K562 (cell line): ENCODE measurements around the gene PTK7. TPM values are rescaled to one million over a fixed set of nuclear protein-coding genes. Genes with fewer than 3 reads are reported as not detected.
A peak's percentile ranks its signal among the peaks of the same experiment; 100 is the strongest.

Source experiments
- ATAC-seq: fragments of 200-7000 bp; cut with Tn5 transposase; 3 replicates; pipeline ENCODE4 v1.9.1; 2020; ENCODE audit warnings: moderate library complexity
- BruUV-seq: library from RNA; stranded (reverse); fragments of 400-500 nt; replicated peaks from 2 replicates; lab custom pipeline; 2021; lab: Mats Ljungman, UMichigan
- CTCF ChIA-PET: fragments of 300-600 bp; formaldehyde crosslinking; extraction: SDS; loops from one replicate; lab custom pipeline; 2021; ENCODE audit warnings: low intra/inter-chr PET ratio; lab: Yijun Ruan, JAX
- POLR2A ChIA-PET: fragments of 300-600, 350-650 bp; sonication (Branson Sonifier 250); formaldehyde crosslinking; extraction: SDS; loops from one replicate; lab custom pipeline; 2021; ENCODE audit warnings: antibody characterized with exemption, inconsistent platforms; lab: Yijun Ruan, JAX
- DNase-seq, 4 experiments: peaks; one replicate each; pipeline versions ENCODE4 v3.0.0 to v3.0.0-alpha.2; 2011 to 2018; ENCODE audit warnings: low spot score in 3 of 4, mixed read lengths in 3 of 4; ENCODE audit errors: extremely low read depth in 1 of 4
- FAIRE-seq: peaks from 2 replicates; lab custom pipeline; 2011; peaks lifted over from hg19 to GRCh38; lab: Jason Lieb, UNC
- H2AFZ ChIP-seq: 2 replicates; pipeline ENCODE4 v1.6.0; 2011; ENCODE audit warnings: low read depth, low read length, control low read depth, inconsistent platforms
- H3K27ac ChIP-seq: fragments of 200-600 bp; 3 replicates; pipeline ENCODE4 v1.8.0; 2011; ENCODE audit warnings: low read depth, mild to moderate bottlenecking, control low read depth, inconsistent platforms, low read length, moderate library complexity, mixed read lengths; ENCODE audit errors: extremely low read depth
- H3K27me3 ChIP-seq, 2 experiments: fragments of 300-600 bp in 1 of 2; 2 replicates in 1 of 2; 3 replicates in 1 of 2; pipeline versions ENCODE4 v1.6.0 to v1.8.0; 2011; ENCODE audit warnings: inconsistent platforms in 2 of 2, low read length in 2 of 2, mild to moderate bottlenecking in 1 of 2, mixed read lengths in 1 of 2, moderate library complexity in 1 of 2; ENCODE audit not compliant: control insufficient read depth in 2 of 2, insufficient read depth in 2 of 2
- H3K36me3 ChIP-seq: fragments of 300-600 bp; 3 replicates; pipeline ENCODE4 v1.8.0; 2011; ENCODE audit warnings: mild to moderate bottlenecking, low read length, inconsistent platforms; ENCODE audit not compliant: control insufficient read depth, insufficient read depth
- H3K4me1 ChIP-seq, 2 experiments: fragments of 200-600 bp in 1 of 2; replicated peaks in 1 of 2; 2 replicates in 1 of 2; 3 replicates in 1 of 2; pipeline versions ENCODE4 v1.5.1 to v1.8.0; 2011; ENCODE audit warnings: inconsistent platforms in 2 of 2, low read length in 2 of 2, mild to moderate bottlenecking in 1 of 2, mixed read lengths in 1 of 2, moderate library complexity in 1 of 2; ENCODE audit not compliant: control insufficient read depth in 2 of 2, insufficient read depth in 2 of 2
- H3K4me2 ChIP-seq: 2 replicates; pipeline ENCODE4 v1.6.1; 2011; ENCODE audit warnings: low read length, control low read depth, inconsistent platforms, mixed read lengths; ENCODE audit not compliant: insufficient read depth
- H3K4me3 ChIP-seq: fragments of 200-600 bp; sonication (generic), shearing (Covaris generic); 2 replicates; pipeline ENCODE4 v1.5.1; 2016; ENCODE audit warnings: control low read depth, inconsistent platforms
- H3K79me2 ChIP-seq: fragments of 200-600 bp; 3 replicates; pipeline ENCODE4 v1.8.0; 2011; ENCODE audit warnings: low read length, inconsistent platforms; ENCODE audit not compliant: control insufficient read depth, insufficient read depth
- H3K9ac ChIP-seq, 2 experiments: 2 replicates each; pipeline versions ENCODE4 v1.6.0 to v1.6.1; 2011; ENCODE audit warnings: low read depth in 2 of 2, low read length in 2 of 2, control low read depth in 1 of 2, inconsistent platforms in 1 of 2, mild to moderate bottlenecking in 1 of 2, mixed read lengths in 1 of 2; ENCODE audit not compliant: insufficient read depth in 1 of 2
- H3K9me1 ChIP-seq: one replicate; pipeline ENCODE4 v1.6.0; 2011; ENCODE audit warnings: inconsistent platforms, mild to moderate bottlenecking, low read length, moderate library complexity; ENCODE audit not compliant: control insufficient read depth, insufficient read depth
- H3K9me3 ChIP-seq: replicated peaks from 2 replicates; pipeline ENCODE4 v1.5.1; 2011; ENCODE audit warnings: low read depth, low read length, inconsistent platforms; ENCODE audit not compliant: control insufficient read depth, insufficient read depth
- H4K20me1 ChIP-seq: replicated peaks from 2 replicates; pipeline ENCODE4 v1.6.1; 2011; ENCODE audit warnings: low read length, inconsistent platforms, mixed read lengths; ENCODE audit not compliant: control insufficient read depth, insufficient read depth
- CTBP1 ChIP-seq: fragments of 450-650 bp; IDR thresholded peaks from 2 replicates; pipeline ENCODE4 v1.6.1; 2016; ENCODE audit warnings: borderline replicate concordance
- EP300 ChIP-seq: IDR thresholded peaks from 2 replicates; pipeline ENCODE4 v1.6.1; 2012; ENCODE audit warnings: low read length, improper control_type of control experiment
- MTA3 ChIP-seq: fragments of 450-650 bp; formaldehyde crosslinking; IDR thresholded peaks from 2 replicates; pipeline ENCODE4 v1.6.1; 2017; ENCODE audit warnings: mild to moderate bottlenecking, borderline replicate concordance
- MYNN ChIP-seq, 2 experiments: sonication (generic); formaldehyde crosslinking in 1 of 2; IDR thresholded peaks; 2 replicates each; pipeline versions ENCODE4 v1.5.0 to v1.6.1; 2016 to 2020; ENCODE audit warnings: antibody characterized with exemption in 1 of 2, missing genetic modification reagents in 1 of 2
- RAD21 ChIP-seq, 2 experiments: fragments of 250-450 bp in 1 of 2; fragments of 450-650 bp in 1 of 2; sonication (Bioruptor Pico) in 1 of 2; formaldehyde crosslinking in 1 of 2; IDR thresholded peaks in 1 of 2; conservative IDR thresholded peaks in 1 of 2; 2 replicates each; pipeline versions ENCODE4 v1.4.0 to v1.8.0; 2020 to 2022; ENCODE audit warnings: mild to moderate bottlenecking in 2 of 2, moderate library complexity in 1 of 2
- TEAD4 ChIP-seq, 2 experiments: sonication (generic) in 1 of 2; formaldehyde crosslinking in 1 of 2; IDR thresholded peaks; 2 replicates each; pipeline versions ENCODE4 v1.6.1 to v1.8.0; 2012 to 2022; ENCODE audit warnings: borderline replicate concordance in 1 of 2, inconsistent platforms in 1 of 2, low read length in 1 of 2, mild to moderate bottlenecking in 1 of 2, missing genetic modification reagents in 1 of 2
- ZNF583 ChIP-seq: fragments of 250-450 bp; sonication (Bioruptor Pico); IDR thresholded peaks from 2 replicates; pipeline ENCODE4 v1.4.0; 2020
- WGBS: fragments of 100-300 bp; shearing (Covaris generic); methylation state at CpG from one replicate; pipeline ENCODE4 v1.1.6; 2016; ENCODE audit warnings: low coverage, mixed read lengths; ENCODE audit not compliant: insufficient coverage; ENCODE audit errors: missing lambda C conversion rate; 5-methylcytosine and 5-hydroxymethylcytosine counted together
- in situ Hi-C: fragments of 300-500 bp; cut with MboI; formaldehyde crosslinking; loops from 4 replicates; pipeline ENCODE4 v1.15.0; 2018; ENCODE audit warnings: inconsistent platforms, mixed read lengths
- intact Hi-C: fragments of 100-400 bp; cut with micrococcal nuclease; formaldehyde crosslinking; loops from 2 replicates; pipeline ENCODE4 v1.14.2; 2022
- polyA plus RNA-seq, 8 experiments: library from polyadenylated mRNA; depleted of rRNA in 4 of 8; stranded (reverse) in 5 of 8; unstranded in 3 of 8; fragments of >200 nt; fragmentation: Nextera tagmentation in 2 of 8; fragmentation: Illumina TruSeq in 1 of 8; extraction: Ambion mirVana in 2 of 8; extraction: Trizol in 1 of 8; gene quantifications; 2 replicates each; pipeline versions ENCODE4 v1.2.1 to v1.2.3, GENCODE V29; 2011 to 2014; ENCODE audit warnings: inconsistent platforms in 1 of 8, missing spikeins in 1 of 8
- total RNA-seq, 7 experiments: library from RNA; depleted of rRNA in 6 of 7; stranded (reverse); fragments of >200 nt in 6 of 7; fragmentation: Illumina TruSeq in 2 of 7; extraction: Trizol in 2 of 7; gene quantifications; 2 replicates each; pipeline versions ENCODE4 v1.2.1 to v1.2.3, GENCODE V29; 2011 to 2021; ENCODE audit warnings: low replicate concordance in 1 of 7
- TF ChIP-seq, protein P1 (sequence below): sonication (generic); formaldehyde crosslinking; IDR thresholded peaks from 2 replicates; pipeline ENCODE4 v1.9.0; 2022; ENCODE audit warnings: mild to moderate bottlenecking, missing genetic modification reagents
- TF ChIP-seq, protein P2 (sequence below): IDR thresholded peaks from 2 replicates; pipeline ENCODE4 v1.6.1; 2012; ENCODE audit warnings: low read depth, low read length, improper control_type of control experiment, borderline replicate concordance
- TF ChIP-seq, protein P3 (sequence below): sonication (generic); formaldehyde crosslinking; IDR thresholded peaks from 2 replicates; pipeline ENCODE4 v1.8.1; 2022; ENCODE audit warnings: missing genetic modification reagents

The PTK7 gene
- total and polyA plus RNA-seq, 9 of the 15 experiments (the other 6 are each of a cell fraction or from before 2014, with no cell fraction given), result 0.20 to 6.8 (median 4.2) TPM

DNA sequence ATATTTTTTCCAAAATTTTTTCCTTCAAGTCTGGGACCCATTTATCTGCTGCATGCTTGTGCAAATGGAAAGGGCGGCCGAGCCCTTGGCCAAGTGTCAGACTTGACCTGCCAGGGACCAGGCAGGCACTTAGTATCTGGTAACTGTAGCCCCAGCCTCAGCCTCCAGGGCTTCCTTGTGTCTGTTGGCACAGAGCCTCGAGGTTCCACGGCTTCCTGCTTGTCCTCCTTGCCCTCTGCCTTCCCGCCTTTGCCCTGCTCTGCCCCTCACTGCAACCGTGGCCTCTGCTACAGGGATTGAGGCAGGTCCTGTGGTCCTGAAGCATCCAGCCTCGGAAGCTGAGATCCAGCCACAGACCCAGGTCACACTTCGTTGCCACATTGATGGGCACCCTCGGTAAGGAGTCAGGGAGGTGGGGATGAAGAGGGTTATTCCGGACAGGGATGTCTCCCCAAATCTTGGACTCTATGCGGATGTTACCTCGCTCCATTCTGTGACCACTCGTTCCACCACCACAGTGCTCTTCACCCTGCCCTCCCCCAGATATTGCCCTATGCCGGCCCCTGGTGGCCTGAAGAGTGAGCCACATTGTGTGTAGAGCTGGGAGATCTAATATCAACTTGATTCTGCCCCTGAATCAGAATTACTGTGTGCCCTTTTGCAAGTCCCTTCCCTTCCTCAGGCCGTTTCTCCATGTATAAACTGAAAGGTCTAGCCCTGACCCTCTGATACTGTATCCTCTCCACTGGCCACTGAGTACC lies 53.5 kb downstream of the PTK7 start:
- POLR2A ChIA-PET, result interaction anchor here (0.6 to 1.2 kb wide), 8 partner anchors 13 to 437 kb away, joined by 3 to 5 read pairs (median 3); partner anchors contain the start of genes CUL7, MEA1 and PEX6
- FAIRE-seq (no peak), DNase-seq (peak; percentile 56 to 75 (median 63)), ATAC-seq (peak; percentile 97)
- no peaks in the 10 kb centered on the region for H3K79me2 ChIP-seq
- peaks cover 0 to 39% of the 10 kb centered on the region in 2 experiments; a peak in 2 of 5 replicates for H3K27me3 ChIP-seq
- intact Hi-C loops, result loop anchor here (1.0 kb wide), 1 partner anchor 59 kb away; no protein-coding TSS in a partner anchor
- no peaks in the 10 kb centered on the region for H3K9me3 ChIP-seq
- 9% methylated on average over 15 of the region's 15 CpGs for WGBS
- BruUV-seq, result no TSS peak
- no peak overlapping the region for H3K4me2 ChIP-seq
- H2AFZ ChIP-seq, result 0 out of 2 replicates have a peak overlapping the region, but pooled peaks have one; percentile 42
- no peak overlapping the region for H3K27ac ChIP-seq
- in situ Hi-C loops, result no loop called here
- CTCF ChIA-PET, result interaction anchor here (0.7 to 1.7 kb wide), 6 partner anchors 14 to 231 kb away, joined by 3 to 11 read pairs (median 4); no protein-coding TSS in a partner anchor
- no peaks in the 10 kb centered on the region for H3K36me3 ChIP-seq
- peaks cover 0 to 22% of the 10 kb centered on the region in 2 experiments; a peak in 3 of 5 replicates for H3K4me1 ChIP-seq
- H4K20me1 ChIP-seq, result no peaks in the 10 kb centered on the region; the same call in 1 of the 2 replicates
- no peak overlapping the region for H3K4me3 ChIP-seq
- no peaks in the 10 kb centered on the region for H3K9me1 ChIP-seq
- H3K9ac ChIP-seq, result peak overlapping the region in 1 of 2 experiments; percentile 54; a peak in 1 of 4 replicates
- TF ChIP-seq EP300, result no peak
- TF ChIP-seq, protein P1, sequence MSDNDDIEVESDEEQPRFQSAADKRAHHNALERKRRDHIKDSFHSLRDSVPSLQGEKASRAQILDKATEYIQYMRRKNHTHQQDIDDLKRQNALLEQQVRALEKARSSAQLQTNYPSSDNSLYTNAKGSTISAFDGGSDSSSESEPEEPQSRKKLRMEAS (CRISPR knock-in tag), result 0 out of 2 replicates have a peak, but pooled peaks have one; percentile 4
- peak; percentile 95 to 97 for TF ChIP-seq RAD21 (CRISPR knock-in tag; conservative IDR thresholded peaks at IDR 0.05 in 1 of 2, IDR thresholded peaks at IDR 0.05 in 1 of 2)
- TF ChIP-seq, protein P2, sequence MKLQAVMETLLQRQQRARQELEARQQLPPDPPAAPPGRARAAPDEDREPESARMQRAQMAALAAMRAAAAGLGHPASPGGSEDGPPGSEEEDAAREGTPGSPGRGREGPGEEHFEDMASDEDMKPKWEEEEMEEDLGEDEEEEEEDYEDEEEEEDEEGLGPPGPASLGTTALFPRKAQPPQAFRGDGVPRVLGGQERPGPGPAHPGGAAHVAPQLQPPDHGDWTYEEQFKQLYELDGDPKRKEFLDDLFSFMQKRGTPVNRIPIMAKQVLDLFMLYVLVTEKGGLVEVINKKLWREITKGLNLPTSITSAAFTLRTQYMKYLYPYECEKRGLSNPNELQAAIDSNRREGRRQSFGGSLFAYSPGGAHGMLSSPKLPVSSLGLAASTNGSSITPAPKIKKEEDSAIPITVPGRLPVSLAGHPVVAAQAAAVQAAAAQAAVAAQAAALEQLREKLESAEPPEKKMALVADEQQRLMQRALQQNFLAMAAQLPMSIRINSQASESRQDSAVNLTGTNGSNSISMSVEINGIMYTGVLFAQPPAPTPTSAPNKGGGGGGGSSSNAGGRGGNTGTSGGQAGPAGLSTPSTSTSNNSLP, result 0 out of 2 replicates have a peak, but pooled peaks have one; percentile 22
- TF ChIP-seq TEAD4 (IDR thresholded peaks at IDR 0.05; ENCODE audit: low read length), result 0 out of 2 replicates have a peak, but pooled peaks have one; percentile 6
- no peak for TF ChIP-seq TEAD4 (CRISPR knock-in tag; IDR thresholded peaks at IDR 0.05; ENCODE audit: borderline replicate concordance)
- TF ChIP-seq, protein P3, sequence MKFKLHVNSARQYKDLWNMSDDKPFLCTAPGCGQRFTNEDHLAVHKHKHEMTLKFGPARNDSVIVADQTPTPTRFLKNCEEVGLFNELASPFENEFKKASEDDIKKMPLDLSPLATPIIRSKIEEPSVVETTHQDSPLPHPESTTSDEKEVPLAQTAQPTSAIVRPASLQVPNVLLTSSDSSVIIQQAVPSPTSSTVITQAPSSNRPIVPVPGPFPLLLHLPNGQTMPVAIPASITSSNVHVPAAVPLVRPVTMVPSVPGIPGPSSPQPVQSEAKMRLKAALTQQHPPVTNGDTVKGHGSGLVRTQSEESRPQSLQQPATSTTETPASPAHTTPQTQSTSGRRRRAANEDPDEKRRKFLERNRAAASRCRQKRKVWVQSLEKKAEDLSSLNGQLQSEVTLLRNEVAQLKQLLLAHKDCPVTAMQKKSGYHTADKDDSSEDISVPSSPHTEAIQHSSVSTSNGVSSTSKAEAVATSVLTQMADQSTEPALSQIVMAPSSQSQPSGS, result no peak
- TF ChIP-seq MTA3, result no peak
- TF ChIP-seq MYNN (IDR thresholded peaks at IDR 0.05), result no peak
- no peak for TF ChIP-seq MYNN (CRISPR knock-in tag; IDR thresholded peaks at IDR 0.05)
- 0 out of 2 replicates have a peak, but pooled peaks have one; percentile 37 for TF ChIP-seq CTBP1
- TF ChIP-seq ZNF583 (CRISPR knock-in tag), result 0 out of 2 replicates have a peak, but pooled peaks have one; percentile 26
